AG08395 (cell line): ENCODE results near the gene NEB.
"Not testable (repeated sequence)": the region's sequence is repeated elsewhere in the genome, so short reads cannot be mapped to it uniquely, and the experiment has no call there.

Experiments used
- DNase-seq: peaks from one replicate; pipeline ENCODE4 v3.0.0; 2012; ENCODE audit warnings: mixed read lengths, low spot score

NEB gene

DNA sequence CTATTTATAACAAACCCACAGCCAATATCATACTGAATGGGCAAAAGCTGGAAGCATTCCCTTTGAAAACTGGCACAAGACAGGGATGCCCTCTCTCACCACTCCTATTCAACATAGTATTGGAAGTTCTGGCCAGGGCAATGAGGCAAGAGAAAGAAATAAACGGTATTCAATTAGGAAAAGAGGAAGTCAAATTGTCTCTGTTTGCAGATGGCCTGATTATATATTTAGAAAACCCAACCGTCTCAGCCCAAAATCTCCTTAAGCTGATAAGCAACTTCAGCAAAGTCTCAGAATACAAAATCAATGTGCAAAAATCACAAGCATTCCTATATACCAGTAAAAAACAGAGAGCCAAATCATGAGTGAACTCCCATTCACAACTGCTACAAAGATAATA lies 176.4 kb downstream of the NEB start:
- not testable (repeated sequence) for DNase-seq

GRCh38 chr2:151556121-151556520 lies 178.2 kb downstream of the NEB start:
- no peak for DNase-seq

DNA sequence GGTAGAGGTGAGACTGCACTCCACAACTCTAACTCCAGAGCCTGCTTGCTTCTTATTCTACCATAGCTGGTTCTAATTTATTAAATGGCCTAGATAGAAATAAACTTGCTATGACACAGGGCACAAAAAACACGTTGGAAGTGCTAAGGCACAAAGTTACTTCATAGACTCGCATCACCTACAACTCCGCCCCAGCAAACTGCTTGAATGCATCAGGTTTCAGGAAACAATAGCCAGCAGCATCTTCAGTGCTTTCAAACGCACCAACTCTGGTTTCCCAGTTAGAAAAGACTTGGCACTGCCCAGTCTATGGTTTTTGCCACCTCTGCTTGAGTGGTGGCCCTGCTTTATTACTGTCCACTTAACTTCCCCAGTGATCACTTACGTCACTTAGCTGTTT lies 182.0 kb downstream of the NEB start:
- DNase-seq = no peak

GRCh38 chr2:151551556-151551955 lies 182.7 kb downstream of the NEB start:
- no peak for DNase-seq

GRCh38 chr2:151549191-151549590 lies 185.1 kb downstream of the NEB start:
- no peak for DNase-seq

GRCh38 chr2:151544449-151544848 lies 189.8 kb downstream of the NEB start:
- peak; percentile 12 for DNase-seq

GRCh38 chr2:151543876-151544275 lies 190.4 kb downstream of the NEB start:
- peak; percentile 10 for DNase-seq

GRCh38 chr2:151534001-151534400 lies 200.3 kb downstream of the NEB start:
- DNase-seq = no peak

GRCh38 chr2:151533127-151533526 lies 201.1 kb downstream of the NEB start:
- DNase-seq = no peak

DNA sequence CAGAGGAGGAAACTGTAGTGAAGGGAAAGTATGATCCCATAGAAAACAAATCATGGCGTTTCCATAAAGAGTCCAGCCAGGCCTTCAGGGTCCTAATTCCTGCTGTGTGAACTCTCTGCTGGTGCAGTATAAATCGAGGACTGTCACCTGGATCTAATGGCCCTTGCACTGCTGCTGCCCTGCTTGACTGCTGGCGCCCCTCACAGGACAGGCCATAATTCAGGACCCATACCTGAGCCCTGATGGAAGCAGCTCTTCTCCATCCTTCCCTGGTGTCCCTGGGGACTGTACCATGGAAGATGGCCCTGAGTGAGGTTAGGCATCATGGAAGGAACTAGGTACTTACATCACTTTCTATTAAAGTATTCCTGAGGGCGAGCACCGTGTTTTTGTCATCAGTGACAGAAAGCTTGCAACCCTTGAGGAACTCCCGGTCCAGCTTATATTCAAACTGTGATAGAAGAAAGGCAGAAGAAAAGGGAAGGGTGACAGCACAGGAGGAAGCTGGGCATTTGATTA lies 207.6 kb downstream of the NEB start:
- no peak for DNase-seq

DNA sequence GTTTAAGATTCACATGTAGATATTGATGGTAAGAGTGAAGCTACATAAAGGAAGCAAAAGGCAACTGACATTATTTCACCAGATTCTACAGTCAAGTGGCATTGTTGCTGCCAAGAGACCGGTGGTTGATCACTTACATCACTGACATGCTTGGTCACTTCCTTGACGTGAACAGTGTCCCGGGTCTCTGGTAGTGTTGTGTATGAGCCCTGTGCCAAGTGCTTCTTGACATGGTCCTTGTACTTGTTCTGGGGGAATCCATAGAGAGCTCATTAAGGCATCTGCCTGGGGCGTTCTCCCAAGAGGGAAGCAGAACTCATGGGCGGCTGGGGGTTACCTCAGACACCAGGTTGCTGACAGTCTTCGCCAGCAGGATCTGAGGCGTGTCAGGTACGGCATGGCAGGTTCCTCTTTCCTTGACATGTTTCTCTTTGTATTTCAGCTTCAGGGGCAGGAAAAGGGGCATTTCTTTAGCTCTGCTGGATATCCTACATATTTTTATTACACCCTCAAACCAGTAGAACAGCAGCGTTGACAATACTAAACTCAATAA lies 208.4 kb downstream of the NEB start:
- no peak for DNase-seq

GRCh38 chr2:151523850-151524249 lies 210.4 kb downstream of the NEB start:
- peak; percentile 6 for DNase-seq

- no peak for DNase-seq
Measured at GRCh38 chr2:151522556-151522955, 211.7 kb downstream of the NEB start.

DNA sequence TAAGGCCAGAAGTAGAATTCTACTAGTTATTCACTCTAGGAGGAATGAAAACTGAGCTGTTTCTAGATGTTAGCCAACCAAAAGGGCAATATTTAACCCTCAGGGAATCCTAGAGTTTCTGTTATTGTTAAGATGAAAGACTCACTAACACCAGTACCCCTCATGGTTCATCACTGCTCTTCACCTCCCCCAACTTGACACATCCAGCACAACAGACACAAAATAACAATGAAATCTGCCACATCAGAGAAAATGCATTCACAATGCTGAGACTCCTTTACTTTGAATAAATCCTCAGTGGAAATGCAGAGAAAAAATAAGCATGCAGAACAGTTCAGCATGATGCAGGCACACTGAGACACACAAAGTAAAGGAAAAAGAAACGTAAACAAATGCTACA lies 213.3 kb downstream of the NEB start:
- no peak for DNase-seq

GRCh38 chr2:151518802-151519201 lies 215.5 kb downstream of the NEB start:
- no peak for DNase-seq

GRCh38 chr2:151508519-151508918 lies 225.8 kb downstream of the NEB start:
- no peak for DNase-seq

GRCh38 chr2:151506170-151506569 lies 228.1 kb downstream of the NEB start:
- no peak for DNase-seq

DNA sequence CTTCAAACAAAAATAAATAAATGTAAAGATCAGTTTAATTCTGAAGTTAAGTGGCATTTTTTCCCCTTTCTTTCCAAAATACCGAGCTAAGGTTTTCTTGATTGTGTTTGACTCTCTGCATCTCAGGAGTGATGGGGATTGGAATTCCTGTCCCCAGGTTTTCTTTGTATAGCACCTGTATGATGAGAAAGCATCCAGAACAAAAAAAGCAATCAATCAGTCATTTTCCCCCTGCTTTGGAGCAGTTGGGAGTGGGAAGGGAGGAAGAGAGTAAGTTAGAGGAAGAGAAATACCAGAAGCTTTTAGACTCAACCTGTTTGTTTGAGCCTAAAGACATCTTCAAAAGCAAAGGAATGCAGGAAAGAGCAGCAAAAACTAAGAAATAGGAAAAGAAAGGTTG lies 236.1 kb downstream of the NEB start:
- no peak for DNase-seq

- DNase-seq = no peak
Measured at GRCh38 chr2:151491496-151491895, 242.8 kb downstream of the NEB start.

- no peak for DNase-seq
Measured at GRCh38 chr2:151490276-151490675, 244.0 kb downstream of the NEB start.

DNA sequence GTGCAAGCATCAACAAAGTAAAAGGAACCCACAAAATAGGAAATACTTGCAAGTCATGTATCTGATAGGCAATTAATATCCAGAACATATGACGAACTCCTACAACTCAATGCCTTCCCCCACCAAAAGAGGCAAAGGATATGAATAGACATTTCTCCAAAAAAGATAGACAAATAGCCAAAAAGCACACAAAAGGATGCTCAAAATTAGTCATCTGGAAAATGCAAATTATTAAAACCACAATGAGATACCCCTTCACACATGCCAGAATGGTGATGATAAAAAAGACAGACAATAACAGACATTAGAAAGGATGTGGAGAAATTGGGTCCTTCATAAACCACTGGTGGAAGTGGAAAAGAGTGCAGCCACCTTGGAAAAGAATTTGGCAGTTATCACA lies 248.2 kb downstream of the NEB start:
- no peak for DNase-seq

GRCh38 chr2:151484100-151484499 lies 250.2 kb downstream of the NEB start:
- no peak for DNase-seq

GRCh38 chr2:151483546-151483945 lies 250.7 kb downstream of the NEB start:
- no peak for DNase-seq

- no peak for DNase-seq
Measured at GRCh38 chr2:151482171-151482725, 252.0 kb downstream of the NEB start.
